RWPE2 (cell line): ENCODE data around the gene TAL1.

Experiments
- ATAC-seq: fragments of 200-7000 bp; cut with Tn5 transposase; 3 replicates; pipeline ENCODE4 v1.9.1; 2021; ENCODE audit warnings: low read depth
- DNase-seq: peaks from one replicate; pipeline ENCODE4 v3.0.0-alpha.2; 2020; ENCODE audit warnings: low spot score
- H3K27ac ChIP-seq: fragments of 450-650 bp; 2 replicates; pipeline ENCODE4 v1.5.1; 2017; ENCODE audit warnings: mild to moderate bottlenecking; ENCODE audit not compliant: poor library complexity, severe bottlenecking
- H3K27me3 ChIP-seq: fragments of 250-450 bp; sonication (Bioruptor Pico); 2 replicates; pipeline ENCODE4 v1.5.1; 2021; ENCODE audit warnings: mild to moderate bottlenecking, moderate library complexity; ENCODE audit not compliant: insufficient read depth, poor library complexity, severe bottlenecking
- H3K36me3 ChIP-seq: fragments of 250-450 bp; sonication (Bioruptor Pico); 2 replicates; pipeline ENCODE4 v1.5.1; 2020; ENCODE audit warnings: low read depth, mild to moderate bottlenecking, moderate library complexity
- H3K4me1 ChIP-seq: fragments of 250-450 bp; sonication (Bioruptor Pico); 2 replicates; pipeline ENCODE4 v1.5.1; 2021; ENCODE audit warnings: mild to moderate bottlenecking, moderate library complexity; ENCODE audit not compliant: insufficient read depth, poor library complexity, severe bottlenecking
- H3K4me3 ChIP-seq: fragments of 250-450 bp; sonication (Bioruptor Pico); 2 replicates; pipeline ENCODE4 v1.5.1; 2021; ENCODE audit warnings: mild to moderate bottlenecking, moderate library complexity; ENCODE audit not compliant: severe bottlenecking
- H3K9me3 ChIP-seq: fragments of 250-450 bp; sonication (Bioruptor Pico); 2 replicates; pipeline ENCODE4 v1.5.1; 2021; ENCODE audit warnings: mild to moderate bottlenecking, moderate library complexity; ENCODE audit not compliant: severe bottlenecking
- CTCF ChIP-seq: fragments of 450-650 bp; IDR thresholded peaks from one replicate; pipeline ENCODE4 v1.5.1; 2017; ENCODE audit warnings: mild to moderate bottlenecking, moderate library complexity; ENCODE audit not compliant: poor library complexity, severe bottlenecking

The TAL1 gene

GRCh38 chr1:47262787-47263413 is 30.9 kb upstream of the TAL1 start:
- Histone ChIP-seq H3K36me3 (peaks cover 79% of the 10 kb centered on the region), H3K4me3 (no peak overlapping the region)

GRCh38 chr1:47257224-47257623 is 25.2 kb upstream of the TAL1 start:
- DNase-seq (no peak), ATAC-seq (no peak)
- H3K27ac ChIP-seq: no peak overlapping the region
- H3K4me3 ChIP-seq: no peak overlapping the region
- no peaks in the 10 kb centered on the region for H3K9me3 ChIP-seq
- peaks cover 11% of the 10 kb centered on the region for H3K4me1 ChIP-seq
- TF ChIP-seq CTCF: no peak
- H3K27me3 ChIP-seq: no peaks in the 10 kb centered on the region
- peaks cover 80% of the 10 kb centered on the region for H3K36me3 ChIP-seq

More at GRCh38 chr1:47262787-47263413, 30.9 kb upstream of the TAL1 start:
- Histone ChIP-seq H3K27ac (no peak overlapping the region), H3K4me1 (no peaks in the 10 kb centered on the region), H3K9me3 (no peaks in the 10 kb centered on the region), H3K27me3 (no peaks in the 10 kb centered on the region)
- TF ChIP-seq CTCF: peak; percentile 66
- ATAC-seq (no peak), DNase-seq (no peak)

GRCh38 chr1:47252795-47253194 is 20.8 kb upstream of the TAL1 start:
- DNase-seq (no peak), ATAC-seq (no peak)
- no peak for TF ChIP-seq CTCF
- no peak overlapping the region for H3K27ac ChIP-seq
- peaks cover 70% of the 10 kb centered on the region for H3K36me3 ChIP-seq
- peaks cover 11% of the 10 kb centered on the region for H3K4me1 ChIP-seq
- no peaks in the 10 kb centered on the region for H3K27me3 ChIP-seq
- H3K4me3 ChIP-seq: no peak overlapping the region
- no peaks in the 10 kb centered on the region for H3K9me3 ChIP-seq

- no peak overlapping the region for H3K4me3 ChIP-seq
- no peak overlapping the region for H3K27ac ChIP-seq
- H3K4me1 ChIP-seq: peaks cover 11% of the 10 kb centered on the region
- H3K9me3 ChIP-seq: no peaks in the 10 kb centered on the region
- DNase-seq (no peak), ATAC-seq (no peak)
- H3K27me3 ChIP-seq: no peaks in the 10 kb centered on the region
- peaks cover 66% of the 10 kb centered on the region for H3K36me3 ChIP-seq
- TF ChIP-seq CTCF: no peak
These were observed 20.3 kb upstream of the TAL1 start for GRCh38 chr1:47252369-47252768.

- Histone ChIP-seq H3K9me3 (no peaks in the 10 kb centered on the region), H3K4me3 (no peak overlapping the region), H3K36me3 (peaks cover 50% of the 10 kb centered on the region), H3K27me3 (no peaks in the 10 kb centered on the region), H3K4me1 (peaks cover 11% of the 10 kb centered on the region), H3K27ac (no peak overlapping the region)
- DNase-seq (no peak), ATAC-seq (no peak)
- no peak for TF ChIP-seq CTCF
These were observed 17.7 kb upstream of the TAL1 start for GRCh38 chr1:47249755-47250154.
